ENCODE results near the gene SGMS1. TPM values are rescaled to one million over a fixed set of nuclear protein-coding genes. Genes with fewer than 3 reads are reported as not detected.

The SGMS1 gene
- total and polyA plus RNA-seq, 2 donors from 2014 or later = 13.6 to 100 TPM

- no peak overlapping the region for H3K4me3 ChIP-seq (ENCODE audit: low read length in 3 of 3)
- intact Hi-C loops (cut with DNase I) = no loop called here
Measured at GRCh38 chr10:50324046-50324445, 299.7 kb downstream of the SGMS1 start.

GRCh38 chr10:50322077-50322476 is 301.7 kb downstream of the SGMS1 start:
- H3K4me3 ChIP-seq (ENCODE audit: low read length in 3 of 3) = no peak overlapping the region
- H3K9ac ChIP-seq (ENCODE audit: low read length in 3 of 3) = no peak overlapping the region
- no peaks in the 10 kb centered on the region for H3K4me1 ChIP-seq (ENCODE audit: control insufficient read depth in 2 of 3, insufficient read depth in 2 of 3, low read depth in 1 of 3, low read length in 3 of 3)
- H3K27me3 ChIP-seq (ENCODE audit: control insufficient read depth, insufficient read depth, low read length) = no peaks in the 10 kb centered on the region
- H3K9me3 ChIP-seq (ENCODE audit: control insufficient read depth in 2 of 3, insufficient read depth in 1 of 3, low read length in 3 of 3) = no peaks in the 10 kb centered on the region
- no peak for DNase-seq
- intact Hi-C loops (cut with DNase I) = no loop called here
- no peak overlapping the region for H3K27ac ChIP-seq (ENCODE audit: low read depth in 2 of 2, low read length in 2 of 2)
- TF ChIP-seq CTCF (IDR thresholded peaks at IDR 0.05; ENCODE audit: borderline replicate concordance, extremely low read depth, insufficient read depth) = no peak
- no peak for FAIRE-seq
- H3K36me3 ChIP-seq (ENCODE audit: control insufficient read depth in 2 of 3, insufficient read depth in 3 of 3, low read length in 3 of 3) = no peaks in the 10 kb centered on the region

More at GRCh38 chr10:50324046-50324445, 299.7 kb downstream of the SGMS1 start:
- DNase-seq (no peak), FAIRE-seq (no peak)
- Histone ChIP-seq H3K9me3 (ENCODE audit: control insufficient read depth in 2 of 3, insufficient read depth in 1 of 3, low read length in 3 of 3) (no peaks in the 10 kb centered on the region), H3K4me1 (ENCODE audit: control insufficient read depth in 2 of 3, insufficient read depth in 2 of 3, low read depth in 1 of 3, low read length in 3 of 3) (no peaks in the 10 kb centered on the region), H3K9ac (ENCODE audit: low read length in 3 of 3) (no peak overlapping the region), H3K36me3 (ENCODE audit: control insufficient read depth in 2 of 3, insufficient read depth in 3 of 3, low read length in 3 of 3) (no peaks in the 10 kb centered on the region), H3K27me3 (ENCODE audit: control insufficient read depth, insufficient read depth, low read length) (no peaks in the 10 kb centered on the region), H3K27ac (ENCODE audit: low read depth in 2 of 2, low read length in 2 of 2) (no peak overlapping the region)
- no peak for TF ChIP-seq CTCF (IDR thresholded peaks at IDR 0.05; ENCODE audit: borderline replicate concordance, extremely low read depth, insufficient read depth)

- intact Hi-C loops (cut with DNase I) = no loop called here
- Histone ChIP-seq H3K27ac (ENCODE audit: low read depth in 2 of 2, low read length in 2 of 2) (no peak overlapping the region), H3K9ac (ENCODE audit: low read length in 3 of 3) (no peak overlapping the region), H3K27me3 (ENCODE audit: control insufficient read depth, insufficient read depth, low read length) (no peaks in the 10 kb centered on the region), H3K9me3 (ENCODE audit: control insufficient read depth in 2 of 3, insufficient read depth in 1 of 3, low read length in 3 of 3) (no peaks in the 10 kb centered on the region), H3K4me3 (ENCODE audit: low read length in 3 of 3) (no peak overlapping the region), H3K36me3 (ENCODE audit: control insufficient read depth in 2 of 3, insufficient read depth in 3 of 3, low read length in 3 of 3) (no peaks in the 10 kb centered on the region), H3K4me1 (ENCODE audit: control insufficient read depth in 2 of 3, insufficient read depth in 2 of 3, low read depth in 1 of 3, low read length in 3 of 3) (no peaks in the 10 kb centered on the region)
- no peak for TF ChIP-seq CTCF (IDR thresholded peaks at IDR 0.05; ENCODE audit: borderline replicate concordance, extremely low read depth, insufficient read depth)
- FAIRE-seq = no peak
- no peak for DNase-seq
Measured at GRCh38 chr10:50318129-50318528, 305.6 kb downstream of the SGMS1 start.
